KMS-11 (cell line): ENCODE data around the gene SERPINI2.

Experiments used
- H2AFZ ChIP-seq: fragments of 200-600 bp; sonication (generic); 2 replicates; pipeline ENCODE4 v1.6.1; 2016; ENCODE audit warnings: antibody characterized with exemption, mixed run types, low read depth
- H3K27ac ChIP-seq: fragments of 200-600 bp; sonication (generic); 2 replicates; pipeline ENCODE4 v1.6.1; 2016; ENCODE audit warnings: mild to moderate bottlenecking, mixed run types
- H3K27me3 ChIP-seq: fragments of 200-600 bp; sonication (generic); 2 replicates; pipeline ENCODE4 v1.6.1; 2017; ENCODE audit warnings: mild to moderate bottlenecking, low read depth, mixed run types, moderate library complexity; ENCODE audit not compliant: insufficient read depth
- H3K36me3 ChIP-seq: fragments of 200-600 bp; sonication (generic); 2 replicates; pipeline ENCODE4 v1.6.1; 2017; ENCODE audit warnings: mild to moderate bottlenecking, mixed run types; ENCODE audit not compliant: insufficient read depth
- H3K4me1 ChIP-seq: fragments of 200-600 bp; sonication (generic); 2 replicates; pipeline ENCODE4 v1.6.1; 2016; ENCODE audit warnings: mild to moderate bottlenecking, low read depth, mixed run types; ENCODE audit not compliant: poor library complexity, severe bottlenecking
- H3K4me2 ChIP-seq: fragments of 200-600 bp; sonication (generic); 2 replicates; pipeline ENCODE4 v1.7.0; 2016; ENCODE audit warnings: mild to moderate bottlenecking, mixed run types
- H3K4me3 ChIP-seq: fragments of 200-600 bp; sonication (generic); IDR thresholded peaks from 2 replicates; pipeline ENCODE4 v1.6.1; 2017; ENCODE audit warnings: low read depth, low read length, mixed read lengths; ENCODE audit not compliant: insufficient read depth
- H3K79me2 ChIP-seq: fragments of 200-600 bp; sonication (generic); 2 replicates; pipeline ENCODE4 v1.6.1; 2016; ENCODE audit warnings: low read depth, mixed run types; ENCODE audit not compliant: insufficient read depth
- H3K9ac ChIP-seq: fragments of 200-600 bp; sonication (generic); 2 replicates; pipeline ENCODE4 v1.6.1; 2016; ENCODE audit warnings: mild to moderate bottlenecking, mixed run types
- H4K20me1 ChIP-seq: fragments of 200-600 bp; sonication (generic); 2 replicates; pipeline ENCODE4 v1.6.1; 2016; ENCODE audit warnings: mild to moderate bottlenecking, mixed run types; ENCODE audit not compliant: insufficient read depth
- TF ChIP-seq, protein P1 (sequence below): fragments of 200-600 bp; sonication (generic); conservative IDR thresholded peaks from 2 replicates; pipeline ENCODE4 v1.6.1; 2017; ENCODE audit warnings: low read depth, mild to moderate bottlenecking, antibody characterized with exemption, low read length, moderate library complexity, mixed read lengths

Gene SERPINI2

DNA sequence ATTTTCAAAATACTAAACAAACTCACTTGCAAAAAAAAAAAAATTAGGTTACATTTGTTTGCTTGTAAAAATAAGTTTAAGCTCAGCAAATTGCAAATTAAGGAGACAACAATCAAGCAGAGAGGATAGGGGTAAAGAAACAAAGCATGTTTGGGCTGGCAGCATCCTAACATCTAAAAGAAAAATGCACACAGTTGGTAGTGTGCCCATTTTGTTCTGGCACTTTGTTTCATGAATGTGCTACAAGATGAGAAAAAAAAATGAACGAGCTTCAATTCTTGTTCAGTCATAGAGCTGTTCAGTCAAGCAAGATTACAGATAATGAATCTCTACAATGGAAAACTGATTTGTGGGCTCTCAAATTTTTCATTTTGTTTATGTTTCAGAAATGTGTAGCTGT, 76.0 kb downstream of the SERPINI2 start:
- H3K27ac ChIP-seq, result no peak overlapping the region
- no peaks in the 10 kb centered on the region for H3K4me1 ChIP-seq
- TF ChIP-seq, protein P1, sequence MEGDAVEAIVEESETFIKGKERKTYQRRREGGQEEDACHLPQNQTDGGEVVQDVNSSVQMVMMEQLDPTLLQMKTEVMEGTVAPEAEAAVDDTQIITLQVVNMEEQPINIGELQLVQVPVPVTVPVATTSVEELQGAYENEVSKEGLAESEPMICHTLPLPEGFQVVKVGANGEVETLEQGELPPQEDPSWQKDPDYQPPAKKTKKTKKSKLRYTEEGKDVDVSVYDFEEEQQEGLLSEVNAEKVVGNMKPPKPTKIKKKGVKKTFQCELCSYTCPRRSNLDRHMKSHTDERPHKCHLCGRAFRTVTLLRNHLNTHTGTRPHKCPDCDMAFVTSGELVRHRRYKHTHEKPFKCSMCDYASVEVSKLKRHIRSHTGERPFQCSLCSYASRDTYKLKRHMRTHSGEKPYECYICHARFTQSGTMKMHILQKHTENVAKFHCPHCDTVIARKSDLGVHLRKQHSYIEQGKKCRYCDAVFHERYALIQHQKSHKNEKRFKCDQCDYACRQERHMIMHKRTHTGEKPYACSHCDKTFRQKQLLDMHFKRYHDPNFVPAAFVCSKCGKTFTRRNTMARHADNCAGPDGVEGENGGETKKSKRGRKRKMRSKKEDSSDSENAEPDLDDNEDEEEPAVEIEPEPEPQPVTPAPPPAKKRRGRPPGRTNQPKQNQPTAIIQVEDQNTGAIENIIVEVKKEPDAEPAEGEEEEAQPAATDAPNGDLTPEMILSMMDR, result no peak
- no peaks in the 10 kb centered on the region for H3K79me2 ChIP-seq
- no peak overlapping the region for H3K4me2 ChIP-seq
- no peak overlapping the region for H3K9ac ChIP-seq
- no peak overlapping the region for H2AFZ ChIP-seq
- no peak overlapping the region for H3K4me3 ChIP-seq
- no peaks in the 10 kb centered on the region for H3K36me3 ChIP-seq
- H4K20me1 ChIP-seq, result no peaks in the 10 kb centered on the region
- no peaks in the 10 kb centered on the region for H3K27me3 ChIP-seq

DNA sequence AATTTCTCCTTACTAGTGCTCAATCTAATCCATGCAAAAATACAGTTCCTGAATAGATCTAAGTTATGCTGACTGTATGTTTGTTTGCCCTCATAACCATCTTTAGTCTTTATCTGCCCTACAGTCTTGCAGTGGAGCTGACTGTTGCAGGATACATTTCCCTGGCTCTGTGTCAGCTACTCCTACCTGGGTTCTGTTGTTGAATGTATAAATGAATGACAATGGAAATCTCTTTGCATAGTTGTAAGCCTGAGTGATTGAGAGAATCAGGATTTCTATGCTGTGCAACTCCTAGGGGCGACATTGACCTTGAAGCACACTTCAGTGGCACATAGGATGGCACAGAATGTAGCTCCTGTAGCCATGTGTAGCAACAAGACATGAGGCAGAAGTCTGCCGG, 77.8 kb downstream of the SERPINI2 start:
- Histone ChIP-seq H3K4me3 (no peak overlapping the region), H4K20me1 (no peaks in the 10 kb centered on the region), H3K27ac (no peak overlapping the region), H3K27me3 (no peaks in the 10 kb centered on the region), H3K36me3 (no peaks in the 10 kb centered on the region), H2AFZ (no peak overlapping the region), H3K9ac (no peak overlapping the region), H3K4me2 (no peak overlapping the region), H3K4me1 (no peaks in the 10 kb centered on the region), H3K79me2 (no peaks in the 10 kb centered on the region)
- TF ChIP-seq, protein P1, result no peak

DNA sequence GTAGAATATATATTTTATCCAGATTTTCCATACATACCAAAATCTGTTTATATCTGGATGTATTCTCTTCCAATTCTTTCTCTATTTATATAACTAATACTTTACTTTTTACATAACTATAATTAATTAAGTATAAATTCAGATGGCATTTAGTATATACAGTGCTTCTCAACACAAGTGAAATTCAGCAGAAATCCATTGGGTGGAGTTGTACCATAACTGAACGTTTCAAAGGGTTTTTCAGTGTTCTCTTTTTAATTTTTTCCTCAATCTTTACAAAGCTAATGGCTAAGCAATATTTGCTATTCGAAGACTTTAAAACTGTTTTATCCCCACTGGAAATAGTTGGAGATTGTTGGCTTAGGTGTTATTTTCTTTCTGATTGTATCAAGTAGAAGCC, 79.8 kb downstream of the SERPINI2 start:
- no peak overlapping the region for H3K27ac ChIP-seq
- H3K36me3 ChIP-seq, result no peaks in the 10 kb centered on the region
- no peaks in the 10 kb centered on the region for H3K27me3 ChIP-seq
- H4K20me1 ChIP-seq, result no peaks in the 10 kb centered on the region
- H3K4me2 ChIP-seq, result no peak overlapping the region
- no peak overlapping the region for H3K4me3 ChIP-seq
- H2AFZ ChIP-seq, result no peak overlapping the region
- H3K79me2 ChIP-seq, result no peaks in the 10 kb centered on the region
- TF ChIP-seq, protein P1, result no peak
- no peak overlapping the region for H3K9ac ChIP-seq
- H3K4me1 ChIP-seq, result no peaks in the 10 kb centered on the region
